Smooth muscle cell (in vitro differentiated cells): ENCODE data around the gene MAP1LC3B. TPM values are rescaled to one million over a fixed set of nuclear protein-coding genes. Genes with fewer than 3 reads are reported as not detected.

Experiments used
- DNase-seq: peaks from one replicate; lab custom pipeline; 2025; ENCODE audit not compliant: unreplicated experiment; lab: John Stamatoyannopoulos, UW
- H2AFZ ChIP-seq: fragments of 200-600 bp; sonication (generic); 2 replicates; pipeline ENCODE4 v1.6.0; 2016; ENCODE audit warnings: antibody characterized with exemption, low read depth, mild to moderate bottlenecking
- H3F3A ChIP-seq: fragments of 200-600 bp; sonication (generic); 2 replicates; pipeline ENCODE4 v1.6.0; 2017; ENCODE audit warnings: antibody characterized with exemption, low read depth
- H3K27ac ChIP-seq: fragments of 200-600 bp; sonication (generic); 2 replicates; pipeline ENCODE4 v1.5.1; 2016; ENCODE audit warnings: low read depth, mild to moderate bottlenecking
- H3K27me3 ChIP-seq: fragments of 200-600 bp; sonication (generic); 2 replicates; pipeline ENCODE4 v1.6.1; 2016; ENCODE audit warnings: low read depth, mild to moderate bottlenecking
- H3K36me3 ChIP-seq: fragments of 200-600 bp; sonication (generic); 2 replicates; pipeline ENCODE4 v1.5.1; 2016; ENCODE audit warnings: low read depth
- H3K4me1 ChIP-seq: fragments of 200-600 bp; sonication (generic); 2 replicates; pipeline ENCODE4 v1.5.1; 2016; ENCODE audit warnings: low read depth
- H3K4me2 ChIP-seq: fragments of 200-600 bp; sonication (generic); 2 replicates; pipeline ENCODE4 v1.6.0; 2016; ENCODE audit warnings: mild to moderate bottlenecking
- H3K4me3 ChIP-seq: fragments of 200-600 bp; sonication (generic); 2 replicates; pipeline ENCODE4 v1.5.1; 2016; ENCODE audit warnings: mild to moderate bottlenecking
- H3K79me2 ChIP-seq: fragments of 200-600 bp; sonication (generic); 2 replicates; pipeline ENCODE4 v1.6.0; 2016; ENCODE audit warnings: low read depth, mild to moderate bottlenecking
- H3K9ac ChIP-seq: fragments of 200-600 bp; sonication (generic); 2 replicates; pipeline ENCODE4 v1.6.0; 2016; ENCODE audit warnings: low read depth
- H3K9me3 ChIP-seq: fragments of 200-600 bp; sonication (generic); replicated peaks from 2 replicates; pipeline ENCODE4 v1.5.1; 2016; ENCODE audit warnings: low read depth
- H4K20me1 ChIP-seq: fragments of 200-600 bp; sonication (generic); 2 replicates; pipeline ENCODE4 v1.6.0; 2016; ENCODE audit warnings: low read depth
- WGBS: methylation state at CpG from one replicate; pipeline ENCODE4 v1.1.7; 2016; ENCODE audit warnings: low lambda C conversion rate; 5-methylcytosine and 5-hydroxymethylcytosine counted together
- polyA plus RNA-seq: library from polyadenylated mRNA; unstranded; fragments of >200 nt; fragmentation: Nextera tagmentation; extraction: Ambion mirVana; gene quantifications from 2 replicates; pipeline ENCODE4 v1.2.1, GENCODE V29; 2016
- total RNA-seq: library from RNA; depleted of rRNA; stranded (reverse); fragments of >200 nt; gene quantifications from 2 replicates; pipeline ENCODE4 v1.2.3, GENCODE V29; 2014
- TF ChIP-seq, protein P1 (sequence below): fragments of 200-600 bp; sonication (generic); IDR thresholded peaks from 2 replicates; pipeline ENCODE4 v1.5.1; 2017; ENCODE audit warnings: borderline replicate concordance, mild to moderate bottlenecking, antibody characterized with exemption; ENCODE audit not compliant: insufficient read depth, poor library complexity, severe bottlenecking

The MAP1LC3B gene
- total and polyA plus RNA-seq, 2 experiments from 2014 or later, result 77.5 to 107 TPM

DNA sequence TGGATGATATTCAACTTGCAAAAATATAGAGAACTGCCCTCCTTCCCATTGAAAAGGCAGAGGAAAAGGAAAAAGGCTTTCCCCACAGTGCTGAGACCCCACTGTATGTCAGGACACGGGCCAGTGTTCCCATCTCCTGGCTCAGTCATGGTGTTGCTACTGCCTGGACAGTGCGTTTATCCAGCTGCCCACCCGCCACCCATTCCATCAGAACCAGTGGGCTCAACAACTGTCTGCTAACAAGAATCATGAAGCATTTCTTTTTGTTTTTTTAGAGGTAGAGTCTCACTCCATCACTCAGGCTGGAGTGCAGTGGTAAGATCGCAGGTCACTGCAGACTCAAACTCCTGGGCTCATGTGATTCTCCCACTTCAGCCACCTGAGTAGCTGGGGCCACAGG lies 19.8 kb upstream of the MAP1LC3B start:
- over 99% methylated on average over 4 of the region's 4 CpGs for WGBS

DNA sequence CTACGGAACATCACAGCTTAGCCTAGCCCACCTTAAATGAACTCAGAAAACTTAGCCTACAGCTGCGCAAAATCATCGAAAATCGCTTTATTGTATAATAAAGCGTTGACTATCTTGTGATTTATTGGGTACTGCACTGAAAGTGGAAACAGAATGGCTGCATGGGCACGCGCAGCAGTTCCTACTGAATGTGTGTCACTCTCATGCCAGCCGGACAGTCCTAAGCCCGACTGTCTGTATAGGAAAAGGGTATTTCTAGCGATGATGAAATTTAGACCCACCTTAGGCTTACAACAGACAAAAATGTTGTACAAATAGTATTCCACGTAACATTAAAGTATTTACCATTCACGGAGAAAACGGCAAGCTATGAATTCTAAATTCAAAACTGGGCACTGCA lies 17.8 kb upstream of the MAP1LC3B start:
- no peak for DNase-seq
- peaks cover 96% of the 10 kb centered on the region for H4K20me1 ChIP-seq
- no peak overlapping the region for H3K4me2 ChIP-seq
- no peaks in the 10 kb centered on the region for H3F3A ChIP-seq
- no peak overlapping the region for H3K9ac ChIP-seq
- H3K27ac ChIP-seq, result no peak overlapping the region
- H3K36me3 ChIP-seq, result no peaks in the 10 kb centered on the region
- WGBS, result 98% methylated on average over 13 of the region's 13 CpGs
- H3K27me3 ChIP-seq, result no peaks in the 10 kb centered on the region
- H3K9me3 ChIP-seq, result no peaks in the 10 kb centered on the region
- H3K4me3 ChIP-seq, result no peak overlapping the region
- peaks cover 85% of the 10 kb centered on the region for H3K79me2 ChIP-seq
- TF ChIP-seq, protein P1, sequence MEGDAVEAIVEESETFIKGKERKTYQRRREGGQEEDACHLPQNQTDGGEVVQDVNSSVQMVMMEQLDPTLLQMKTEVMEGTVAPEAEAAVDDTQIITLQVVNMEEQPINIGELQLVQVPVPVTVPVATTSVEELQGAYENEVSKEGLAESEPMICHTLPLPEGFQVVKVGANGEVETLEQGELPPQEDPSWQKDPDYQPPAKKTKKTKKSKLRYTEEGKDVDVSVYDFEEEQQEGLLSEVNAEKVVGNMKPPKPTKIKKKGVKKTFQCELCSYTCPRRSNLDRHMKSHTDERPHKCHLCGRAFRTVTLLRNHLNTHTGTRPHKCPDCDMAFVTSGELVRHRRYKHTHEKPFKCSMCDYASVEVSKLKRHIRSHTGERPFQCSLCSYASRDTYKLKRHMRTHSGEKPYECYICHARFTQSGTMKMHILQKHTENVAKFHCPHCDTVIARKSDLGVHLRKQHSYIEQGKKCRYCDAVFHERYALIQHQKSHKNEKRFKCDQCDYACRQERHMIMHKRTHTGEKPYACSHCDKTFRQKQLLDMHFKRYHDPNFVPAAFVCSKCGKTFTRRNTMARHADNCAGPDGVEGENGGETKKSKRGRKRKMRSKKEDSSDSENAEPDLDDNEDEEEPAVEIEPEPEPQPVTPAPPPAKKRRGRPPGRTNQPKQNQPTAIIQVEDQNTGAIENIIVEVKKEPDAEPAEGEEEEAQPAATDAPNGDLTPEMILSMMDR, result no peak
- H3K4me1 ChIP-seq, result no peaks in the 10 kb centered on the region
- no peak overlapping the region for H2AFZ ChIP-seq

More for the DNA sequence above, 19.8 kb upstream of the MAP1LC3B start:
- Histone ChIP-seq H3K4me3 (no peak overlapping the region), H3K4me2 (no peak overlapping the region), H3K27me3 (no peaks in the 10 kb centered on the region), H3K36me3 (no peaks in the 10 kb centered on the region), H3K9ac (no peak overlapping the region), H3K4me1 (no peaks in the 10 kb centered on the region), H3K27ac (no peak overlapping the region), H3F3A (no peaks in the 10 kb centered on the region), H3K79me2 (peaks cover 81% of the 10 kb centered on the region), H4K20me1 (peaks cover 98% of the 10 kb centered on the region), H3K9me3 (no peaks in the 10 kb centered on the region), H2AFZ (no peak overlapping the region)
- TF ChIP-seq, protein P1, result no peak
- no peak for DNase-seq

DNA sequence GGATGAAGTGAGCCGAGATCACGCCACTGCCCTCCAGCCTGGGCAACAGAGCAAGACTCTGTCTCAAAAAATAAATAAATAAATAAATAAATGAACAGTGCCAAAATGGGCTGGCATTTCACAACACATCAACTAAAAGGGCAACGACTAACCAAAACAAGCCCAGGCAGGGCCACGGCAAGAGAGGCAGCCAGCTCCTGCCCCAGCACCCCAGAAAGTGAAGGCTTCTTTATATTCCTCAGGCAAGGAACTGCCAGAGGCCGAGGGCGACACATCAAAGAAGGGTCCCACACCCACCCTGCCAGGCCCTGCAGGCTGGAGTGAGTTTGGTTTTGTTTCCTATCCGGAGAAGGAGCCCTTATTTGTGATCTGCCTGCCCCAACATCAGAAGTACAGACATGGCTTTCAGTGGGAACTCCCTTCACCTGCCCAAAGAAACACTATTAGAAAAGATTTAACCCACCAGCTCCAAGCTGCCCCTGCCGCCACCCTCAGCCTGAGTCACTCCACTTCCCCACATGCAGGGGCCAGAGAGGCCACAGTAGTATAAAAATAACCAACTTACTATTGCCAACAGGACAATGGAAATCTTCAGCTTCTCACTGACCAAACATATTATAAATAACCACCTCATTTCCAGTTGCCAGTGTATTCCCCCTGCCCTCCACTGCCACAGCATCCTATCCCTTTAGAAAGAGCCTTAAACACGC lies 16.6 kb upstream of the MAP1LC3B start:
- H4K20me1 ChIP-seq, result peaks cover 97% of the 10 kb centered on the region
- no peak overlapping the region for H2AFZ ChIP-seq

More for the DNA sequence above, 16.6 kb upstream of the MAP1LC3B start:
- WGBS, result 94% methylated on average over 9 of the region's 9 CpGs
- H3K27ac ChIP-seq, result no peak overlapping the region
- H3K9ac ChIP-seq, result no peak overlapping the region
- H3K79me2 ChIP-seq, result peaks cover 87% of the 10 kb centered on the region
- TF ChIP-seq, protein P1, result no peak
- H3K27me3 ChIP-seq, result no peaks in the 10 kb centered on the region
- H3K4me1 ChIP-seq, result no peaks in the 10 kb centered on the region
- no peaks in the 10 kb centered on the region for H3K9me3 ChIP-seq
- H3K4me3 ChIP-seq, result no peak overlapping the region
- H3F3A ChIP-seq, result no peaks in the 10 kb centered on the region
- H3K36me3 ChIP-seq, result no peaks in the 10 kb centered on the region
- H3K4me2 ChIP-seq, result no peak overlapping the region
- no peak for DNase-seq
